OCI-M1 (cell line): ENCODE data around the gene FBXL15.

ENCODE experiments used
- DNase-seq: peaks from one replicate; lab custom pipeline; 2025; lab: John Stamatoyannopoulos, UW

FBXL15 gene, protein sequence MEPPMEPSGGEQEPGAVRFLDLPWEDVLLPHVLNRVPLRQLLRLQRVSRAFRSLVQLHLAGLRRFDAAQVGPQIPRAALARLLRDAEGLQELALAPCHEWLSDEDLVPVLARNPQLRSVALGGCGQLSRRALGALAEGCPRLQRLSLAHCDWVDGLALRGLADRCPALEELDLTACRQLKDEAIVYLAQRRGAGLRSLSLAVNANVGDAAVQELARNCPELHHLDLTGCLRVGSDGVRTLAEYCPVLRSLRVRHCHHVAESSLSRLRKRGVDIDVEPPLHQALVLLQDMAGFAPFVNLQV

GRCh38 chr10:102420714-102421506, at the start of gene FBXL15:
Gene FBXL15, plus strand, starts transcription at chr10:102420836. Its CDS starts 294 bp downstream, at chr10:102421130.
- peak; percentile 99 for DNase-seq

- no peak for DNase-seq
These were observed 49.3 kb upstream of the FBXL15 start for GRCh38 chr10:102371295-102371694.

- no peak for DNase-seq
These were observed 45.4 kb upstream of the FBXL15 start for GRCh38 chr10:102375250-102375649.

DNA sequence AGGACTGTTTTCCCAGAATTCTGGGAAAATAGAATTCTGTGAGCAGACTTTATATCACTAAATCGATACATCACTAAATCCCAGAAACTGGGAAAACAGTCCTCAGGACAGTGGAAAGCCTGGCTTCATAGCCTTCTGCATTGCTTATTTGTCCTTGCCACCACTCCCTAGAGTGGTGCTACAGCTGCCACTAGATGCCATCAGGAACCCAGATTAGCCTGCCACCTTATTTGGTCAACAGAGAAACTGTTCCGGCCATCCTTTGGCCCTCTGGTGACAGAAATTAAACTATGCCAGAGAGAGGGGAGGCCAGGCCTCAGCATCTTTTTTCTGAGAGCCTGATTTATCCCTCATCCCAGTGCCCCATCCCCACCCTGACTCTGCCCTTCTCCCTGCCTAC, 44.8 kb upstream of the FBXL15 start:
- DNase-seq: no peak

- no peak for DNase-seq
These were observed 43.7 kb upstream of the FBXL15 start for GRCh38 chr10:102376901-102377300.

DNA sequence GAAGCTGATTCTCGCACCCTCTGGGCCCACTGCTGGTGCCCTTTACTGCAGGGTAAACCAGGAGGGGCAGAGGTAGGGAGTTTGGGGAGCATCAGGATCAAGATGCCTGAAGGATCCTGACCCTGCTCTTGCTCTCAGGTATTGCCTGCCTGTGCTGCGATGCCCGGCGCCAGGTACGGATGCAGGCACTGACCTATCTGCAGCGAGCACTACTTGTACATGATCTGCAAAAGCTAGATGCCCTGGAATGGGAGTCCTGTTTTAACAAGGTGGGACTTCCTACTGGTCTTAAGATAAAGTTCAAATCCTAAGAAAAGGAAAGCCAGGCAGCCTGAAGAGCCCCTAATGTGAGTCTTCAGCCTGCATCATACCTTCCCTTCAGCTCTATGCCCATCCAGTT, 41.3 kb upstream of the FBXL15 start:
- DNase-seq: no peak

DNA sequence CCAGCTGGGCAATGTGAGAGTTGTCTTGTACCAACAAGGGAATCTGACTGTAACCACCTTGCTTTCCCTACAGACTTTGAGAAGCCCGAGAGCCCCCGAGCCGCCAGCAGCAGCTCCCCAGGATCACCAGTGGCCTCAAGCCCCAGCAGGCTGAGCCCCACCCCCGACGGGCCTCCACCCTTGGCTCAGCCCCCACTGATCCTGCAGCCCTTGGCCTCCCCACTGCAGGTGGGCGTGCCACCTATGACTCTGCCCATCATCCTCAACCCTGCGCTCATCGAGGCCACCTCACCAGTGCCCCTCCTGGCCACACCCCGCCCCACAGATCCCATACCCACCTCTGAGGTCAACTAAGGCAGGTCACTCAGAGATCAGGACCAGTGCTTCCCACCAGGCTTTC, 38.7 kb upstream of the FBXL15 start:
- DNase-seq: no peak

DNA sequence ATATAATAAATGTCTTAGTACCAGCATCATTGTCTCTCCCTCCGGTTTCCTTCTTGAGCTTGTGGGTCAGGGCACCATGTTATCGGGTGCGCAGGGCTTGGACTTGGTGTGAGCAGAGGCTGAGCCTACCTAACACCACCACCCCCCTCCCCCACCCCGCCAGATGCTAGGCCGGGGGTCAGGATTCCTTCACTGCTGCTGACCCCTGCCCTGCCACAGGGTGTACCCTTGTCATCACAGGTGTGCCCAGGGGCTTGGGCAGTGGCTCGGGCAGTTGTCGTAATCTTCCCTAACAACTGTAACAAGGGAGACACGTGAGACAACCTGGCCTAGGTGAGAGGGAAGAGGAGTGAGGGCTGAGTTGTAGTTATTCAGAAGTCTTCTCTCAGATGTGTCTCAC, 37.8 kb upstream of the FBXL15 start:
- no peak for DNase-seq

GRCh38 chr10:102384053-102384452, 36.6 kb upstream of the FBXL15 start:
- DNase-seq: peak; percentile 28

- peak; percentile 26 for DNase-seq
These were observed 35.8 kb upstream of the FBXL15 start for GRCh38 chr10:102384606-102385429.

DNA sequence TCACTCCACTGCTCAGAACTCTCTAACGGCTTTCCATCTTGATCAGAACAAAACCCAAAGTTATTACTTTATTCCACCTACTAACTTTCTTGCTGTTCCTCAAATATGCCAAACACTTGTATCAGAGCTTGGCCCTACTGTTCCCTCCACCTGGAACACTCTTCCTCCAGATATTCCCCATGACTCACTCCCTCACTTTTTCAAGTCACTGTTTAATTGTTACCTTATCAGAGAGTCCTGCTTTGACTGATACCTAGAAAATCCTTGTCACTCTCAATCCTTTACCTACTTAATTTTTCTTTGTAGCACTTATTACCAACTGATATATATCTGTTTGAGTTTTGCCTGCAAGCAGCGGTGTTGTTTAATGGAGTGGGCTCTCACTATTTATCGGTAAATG, 30.7 kb upstream of the FBXL15 start:
- DNase-seq: no peak

DNA sequence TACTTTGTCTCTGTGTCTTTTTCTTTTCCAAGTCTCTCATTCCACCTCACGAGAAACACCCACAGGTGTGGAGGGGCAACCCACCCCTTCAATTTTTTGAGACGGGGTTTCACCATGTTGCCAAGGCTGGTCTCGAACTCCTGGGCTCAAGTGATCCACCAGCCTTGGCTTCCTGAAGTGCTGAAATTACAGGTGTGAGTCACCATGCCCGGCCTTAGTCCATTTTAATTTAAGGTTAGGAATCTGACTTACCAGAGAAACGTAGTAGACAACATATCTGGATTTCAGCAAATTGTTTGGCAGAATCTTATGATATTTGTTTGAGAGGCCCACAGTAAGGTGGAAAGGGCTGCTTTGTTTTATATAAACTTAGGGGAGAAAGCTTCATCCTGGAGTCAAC, 28.3 kb upstream of the FBXL15 start:
- no peak for DNase-seq

GRCh38 chr10:102393411-102394078, 27.1 kb upstream of the FBXL15 start:
- DNase-seq: no peak

DNA sequence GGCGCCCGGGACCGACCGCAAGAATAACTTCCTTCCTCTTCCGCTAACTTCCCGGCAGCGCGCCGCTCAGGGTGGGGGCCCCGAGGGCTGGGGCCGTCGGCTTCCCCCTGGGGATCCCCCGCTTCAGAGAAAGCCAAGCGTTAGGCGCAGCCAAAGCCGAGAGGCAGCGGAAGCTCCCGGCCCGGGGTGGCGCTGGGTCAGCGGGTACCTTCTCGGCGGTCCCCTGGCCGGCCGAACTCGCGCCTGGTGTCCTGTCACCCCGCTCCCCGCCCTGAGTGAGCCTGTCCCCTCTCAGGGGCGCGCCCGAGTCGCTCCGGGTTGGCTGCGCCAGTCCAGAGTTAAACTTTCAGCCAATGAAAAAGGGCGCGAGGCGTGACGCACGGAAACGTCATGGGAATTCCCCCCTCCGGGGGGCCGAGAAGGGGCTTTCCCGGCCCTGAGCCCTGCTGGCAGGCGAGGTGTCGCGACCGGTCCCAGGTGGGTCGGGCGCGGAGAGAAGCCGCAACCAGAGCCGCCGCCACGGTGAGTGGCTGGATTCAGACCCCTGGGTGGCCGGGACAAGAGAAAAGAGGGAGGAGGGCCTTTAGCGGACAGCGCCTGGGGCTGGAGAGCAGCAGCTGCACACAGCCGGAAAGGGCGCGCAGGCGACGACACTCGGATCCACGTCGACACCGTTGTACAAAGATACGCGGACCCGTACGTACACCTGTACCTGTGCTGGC, 26.4 kb upstream of the FBXL15 start:
- DNase-seq: peak; percentile 97

- DNase-seq: peak; percentile 78
These were observed 25.7 kb upstream of the FBXL15 start for GRCh38 chr10:102394801-102395399.

DNA sequence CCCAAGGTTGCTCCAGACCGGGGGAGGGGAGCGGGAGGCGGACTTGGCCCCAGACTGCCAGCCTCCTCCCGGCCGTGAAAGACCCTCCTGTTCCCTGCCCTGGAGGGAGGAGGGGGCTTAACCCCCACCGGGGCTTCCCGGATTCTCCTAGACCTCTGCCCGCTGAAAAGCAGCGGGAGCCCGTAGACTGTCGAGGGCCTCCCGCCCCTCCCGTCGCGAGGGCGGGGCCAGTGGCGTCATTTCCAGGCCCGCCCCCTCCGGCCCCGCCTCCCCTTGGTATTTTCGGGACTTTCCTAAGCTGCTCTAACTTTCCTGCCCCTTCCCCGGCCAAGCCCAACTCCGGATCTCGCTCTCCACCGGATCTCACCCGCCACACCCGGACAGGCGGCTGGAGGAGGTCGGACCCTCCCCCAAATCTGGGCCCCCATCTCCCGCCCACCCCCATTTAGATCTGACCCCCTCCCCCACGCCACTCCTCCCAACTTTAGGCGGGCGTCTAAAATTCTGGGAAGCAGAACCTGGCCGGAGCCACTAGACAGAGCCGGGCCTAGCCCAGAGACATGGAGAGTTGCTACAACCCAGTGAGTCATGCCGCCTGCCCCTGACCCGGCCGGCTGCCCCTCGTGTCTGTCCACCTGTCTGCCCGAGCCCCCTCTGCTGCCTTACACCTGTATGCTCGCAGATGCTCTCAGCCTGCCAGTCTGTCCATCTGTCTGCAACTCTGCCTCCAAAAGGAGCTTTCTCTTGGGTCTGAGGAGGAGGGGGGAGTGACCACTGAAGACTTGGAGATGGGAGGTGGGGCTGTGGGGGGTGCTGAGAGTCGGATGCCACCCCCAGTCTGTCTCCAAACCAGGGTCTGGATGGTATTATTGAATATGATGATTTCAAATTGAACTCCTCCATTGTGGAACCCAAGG, 25.0 kb upstream of the FBXL15 start, which contains the start of gene NFKB2:
NFKB2 (plus strand) TSS at position 306 of the 917 bp plus-strand sequence; CDS start at position 561, 255 bp downstream.
- DNase-seq: peak; percentile 94

DNA sequence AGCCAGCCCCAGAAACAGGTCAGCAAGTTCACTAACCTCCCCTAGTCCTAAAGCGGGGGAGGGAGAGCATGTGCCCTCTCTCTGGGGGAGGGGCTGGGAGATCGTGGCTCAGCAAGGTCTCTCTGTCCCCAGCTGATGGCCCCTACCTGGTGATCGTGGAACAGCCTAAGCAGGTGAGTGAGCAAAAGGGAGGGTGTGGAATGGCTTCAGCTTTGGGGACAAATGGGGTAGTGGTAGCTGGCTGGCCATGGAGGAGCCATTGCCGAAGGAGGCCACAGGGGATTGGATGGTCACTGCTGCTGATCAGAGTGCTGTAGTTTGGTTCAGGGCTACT, 24.4 kb upstream of the FBXL15 start:
- peak; percentile 45 for DNase-seq

GRCh38 chr10:102396730-102397151, 23.9 kb upstream of the FBXL15 start:
- no peak for DNase-seq

GRCh38 chr10:102397222-102398171, 23.1 kb upstream of the FBXL15 start:
- DNase-seq: no peak
